RPMI8226 (cell line): ENCODE data around the gene PRDM16.
A peak's percentile ranks its signal among the peaks of the same experiment; 100 is the strongest.
"Not testable (repeated sequence)": the region's sequence is repeated elsewhere in the genome, so short reads cannot be mapped to it uniquely, and the experiment has no call there.

Experiments used
- DNase-seq: peaks from one replicate; pipeline ENCODE4 v3.0.0-alpha.2; 2015

PRDM16 gene

GRCh38 chr1:3272321-3273045, 203.5 kb downstream of the PRDM16 start:
- no peak for DNase-seq

DNA sequence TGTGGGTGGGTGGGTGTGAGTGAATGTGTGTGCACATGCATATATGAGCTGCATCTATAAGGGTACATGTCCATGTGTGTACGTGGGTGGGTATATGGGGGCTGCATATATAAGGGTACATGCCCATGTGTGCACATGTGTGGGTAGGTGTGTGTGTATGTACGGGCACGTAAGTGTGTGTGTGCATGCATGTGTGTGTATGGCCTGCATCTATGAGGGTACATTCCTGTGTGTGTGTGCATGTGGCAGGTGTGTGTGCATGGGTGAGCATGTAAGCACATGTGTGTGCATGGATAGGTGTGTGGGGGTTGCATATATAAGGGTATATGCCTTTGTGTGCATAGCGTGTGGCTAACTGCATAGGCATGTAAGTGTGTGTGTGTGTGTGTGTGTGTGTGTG, 204.4 kb downstream of the PRDM16 start:
- no peak for DNase-seq

DNA sequence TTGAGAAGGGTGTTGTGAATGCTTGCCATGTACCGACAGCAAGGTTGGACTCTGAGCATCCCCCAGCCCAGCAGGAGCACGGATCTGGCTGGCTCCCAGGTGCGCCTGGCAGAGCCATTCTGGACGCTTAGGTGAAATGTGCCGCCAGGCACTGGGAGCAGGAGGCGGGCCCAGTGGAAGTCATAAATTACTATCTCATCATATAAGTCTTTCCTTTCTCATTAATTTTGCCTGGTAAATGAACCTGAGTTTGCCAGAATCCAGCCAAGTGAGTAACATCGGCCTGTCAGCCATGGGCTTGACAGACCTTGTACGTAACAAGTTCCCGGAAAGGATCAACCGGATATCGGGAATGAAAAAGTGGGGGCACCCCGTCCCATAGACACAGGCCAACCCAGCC, 206.0 kb downstream of the PRDM16 start:
- no peak for DNase-seq

GRCh38 chr1:3275471-3276340, 206.7 kb downstream of the PRDM16 start:
- no peak for DNase-seq

- no peak for DNase-seq
Observed at GRCh38 chr1:3276341-3276800, 207.4 kb downstream of the PRDM16 start.

- no peak for DNase-seq
Observed at GRCh38 chr1:3277011-3277471, 208.0 kb downstream of the PRDM16 start.

DNA sequence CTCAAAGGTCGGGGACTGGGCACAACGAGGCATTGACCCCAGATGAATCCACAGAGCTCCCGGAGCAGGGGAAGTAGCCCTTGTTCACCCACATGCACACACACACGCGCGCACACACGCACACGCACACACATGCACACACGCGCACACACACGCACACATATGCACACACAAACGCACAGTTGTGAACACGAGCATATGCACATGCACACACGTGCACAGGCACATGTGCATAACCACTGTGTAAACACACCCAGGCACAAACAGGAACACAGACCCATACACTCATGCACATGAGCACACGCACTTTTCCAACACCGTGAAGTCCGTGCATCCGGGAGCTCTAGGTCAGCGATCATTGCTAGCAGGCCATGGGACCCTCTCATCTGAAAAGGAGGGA, 208.6 kb downstream of the PRDM16 start:
- DNase-seq = no peak

- no peak for DNase-seq
Observed at GRCh38 chr1:3278416-3279181, 209.6 kb downstream of the PRDM16 start.

DNA sequence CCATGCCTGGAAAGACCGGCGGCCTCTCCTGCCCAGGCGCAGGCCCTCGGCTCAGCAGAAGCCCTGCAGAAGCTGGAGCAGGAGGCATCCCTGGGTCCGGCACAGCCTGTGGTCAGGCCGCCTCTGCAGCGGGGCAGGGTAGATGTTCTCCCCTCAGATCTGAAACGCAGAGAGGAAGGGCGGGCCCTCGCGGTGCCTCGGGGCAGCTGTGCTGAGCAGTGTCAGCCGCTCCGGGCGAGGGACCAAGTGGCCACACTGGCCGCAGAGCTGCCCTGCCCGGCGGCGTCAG, 210.1 kb downstream of the PRDM16 start:
- no peak for DNase-seq

DNA sequence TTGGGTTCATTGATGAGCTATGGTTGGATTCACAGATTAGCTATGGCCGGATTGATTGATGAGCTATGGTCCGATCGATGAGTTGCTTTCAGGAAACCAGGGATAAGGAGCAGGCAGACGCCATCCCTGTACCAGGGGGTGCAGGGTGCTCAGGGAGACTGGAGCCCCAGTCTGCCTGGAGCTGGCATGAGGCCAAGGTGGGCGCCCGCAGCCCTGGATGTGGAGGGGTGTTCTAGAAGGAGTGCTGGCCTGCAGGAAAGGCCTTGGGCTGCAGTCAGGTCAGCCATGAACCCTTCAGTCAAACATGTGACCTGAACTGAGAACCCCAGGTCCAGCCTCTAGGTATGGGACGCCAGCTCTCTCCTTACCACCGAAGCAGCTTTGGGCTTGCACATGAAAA, 212.7 kb downstream of the PRDM16 start:
- no peak for DNase-seq

- DNase-seq = no peak
Observed at GRCh38 chr1:3282186-3282585, 213.2 kb downstream of the PRDM16 start.

GRCh38 chr1:3282656-3283430, 213.8 kb downstream of the PRDM16 start:
- no peak for DNase-seq

- peak; percentile 65 for DNase-seq
Observed at GRCh38 chr1:3283849-3284248, 214.8 kb downstream of the PRDM16 start.

- DNase-seq = no peak
Observed at GRCh38 chr1:3284691-3285090, 215.7 kb downstream of the PRDM16 start.

DNA sequence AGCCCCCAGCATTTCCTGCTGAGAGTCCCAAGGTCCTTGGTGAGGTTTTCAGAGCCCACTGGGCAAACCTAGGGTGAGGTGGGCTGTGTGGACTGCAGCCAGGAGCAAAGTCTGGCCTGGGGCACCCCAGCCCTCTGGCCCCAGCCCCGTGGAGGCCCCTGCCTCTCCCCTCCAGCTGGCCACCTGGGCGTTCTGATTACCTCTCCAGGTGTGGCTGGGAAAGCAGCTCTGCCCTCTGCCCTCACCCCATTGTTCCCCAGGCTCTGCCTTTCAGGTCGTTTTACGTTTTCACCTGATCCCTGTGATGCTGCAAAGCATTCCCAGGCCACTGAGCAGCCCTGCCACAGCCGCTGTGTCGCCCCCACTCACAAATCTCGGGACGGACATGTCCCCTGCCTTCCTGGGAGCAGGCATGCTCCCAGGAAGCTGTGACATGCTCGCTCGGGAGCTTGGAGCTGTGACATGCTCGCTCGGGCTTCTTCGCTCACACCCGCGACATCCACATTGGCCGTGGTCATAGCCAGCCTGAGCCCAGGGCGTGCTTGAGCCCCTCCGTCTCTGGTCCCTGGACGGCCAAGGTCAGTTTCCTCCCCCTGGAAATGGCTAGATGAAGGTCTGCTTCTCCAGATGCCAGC, 216.2 kb downstream of the PRDM16 start:
- no peak for DNase-seq

DNA sequence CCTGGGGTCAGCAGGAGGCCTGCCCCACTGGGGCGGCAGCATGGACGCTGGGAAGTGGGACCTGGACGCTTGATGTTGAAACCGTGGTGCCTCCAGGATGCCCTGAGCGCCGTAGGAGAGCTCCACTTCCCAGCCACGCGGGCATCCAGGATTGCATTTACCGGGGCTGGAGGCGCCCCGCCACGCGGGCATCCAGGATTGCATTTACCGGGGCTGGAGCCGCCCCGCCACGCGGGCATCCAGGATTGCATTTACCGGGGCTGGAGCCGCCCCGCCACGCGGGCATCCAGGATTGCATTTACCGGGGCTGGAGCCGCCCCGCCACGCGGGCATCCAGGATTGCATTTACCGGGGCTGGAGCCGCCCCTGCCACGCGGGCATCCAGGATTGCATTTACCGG, 218.1 kb downstream of the PRDM16 start:
- not testable (repeated sequence) for DNase-seq

DNA sequence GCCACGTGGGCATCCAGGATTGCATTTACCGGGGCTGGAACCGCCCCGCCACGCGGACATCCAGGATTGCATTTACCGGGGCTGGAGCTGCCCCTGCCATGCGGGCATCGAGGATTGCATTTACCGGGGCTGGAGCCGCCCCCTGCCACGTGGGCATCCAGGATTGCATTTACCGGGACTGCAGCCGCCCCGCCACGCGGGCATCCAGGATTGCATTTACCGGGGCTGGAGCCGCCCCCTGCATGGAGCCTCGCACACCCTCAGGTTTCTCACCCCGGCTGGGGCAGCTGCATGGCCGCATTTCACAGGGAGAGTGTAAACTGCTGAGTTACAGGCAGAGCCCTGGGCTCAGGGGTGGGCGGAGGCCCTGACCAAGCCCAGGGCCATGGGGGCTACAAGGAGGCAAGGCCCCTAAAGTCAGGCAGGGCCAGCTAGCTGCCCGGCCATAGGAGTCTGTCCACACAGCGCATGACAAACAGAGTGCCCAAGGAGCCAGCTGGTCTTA, 218.7 kb downstream of the PRDM16 start:
- no peak for DNase-seq

DNA sequence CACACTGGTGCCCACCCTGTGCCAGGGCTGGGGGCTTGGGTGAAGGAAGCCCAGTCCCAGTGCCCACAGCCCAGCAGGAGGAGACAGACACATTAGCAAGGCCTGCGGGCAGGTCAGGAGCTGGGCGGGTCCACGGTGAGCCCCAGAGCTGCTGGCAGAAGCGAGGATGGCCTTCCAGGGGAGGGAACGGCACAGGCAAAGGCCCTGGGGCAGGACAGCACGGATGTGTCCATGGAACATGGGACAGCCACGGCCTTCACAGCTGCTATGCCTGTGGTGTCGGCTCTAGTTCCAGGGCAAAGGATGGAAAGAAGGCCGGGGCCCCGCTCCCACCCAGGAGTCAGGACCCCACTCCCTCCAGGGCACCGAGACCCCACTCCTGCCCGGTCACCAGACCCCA, 220.5 kb downstream of the PRDM16 start:
- DNase-seq = no peak

GRCh38 chr1:3290438-3290837, 221.4 kb downstream of the PRDM16 start:
- no peak for DNase-seq

GRCh38 chr1:3290915-3291314, 221.9 kb downstream of the PRDM16 start:
- DNase-seq = no peak

DNA sequence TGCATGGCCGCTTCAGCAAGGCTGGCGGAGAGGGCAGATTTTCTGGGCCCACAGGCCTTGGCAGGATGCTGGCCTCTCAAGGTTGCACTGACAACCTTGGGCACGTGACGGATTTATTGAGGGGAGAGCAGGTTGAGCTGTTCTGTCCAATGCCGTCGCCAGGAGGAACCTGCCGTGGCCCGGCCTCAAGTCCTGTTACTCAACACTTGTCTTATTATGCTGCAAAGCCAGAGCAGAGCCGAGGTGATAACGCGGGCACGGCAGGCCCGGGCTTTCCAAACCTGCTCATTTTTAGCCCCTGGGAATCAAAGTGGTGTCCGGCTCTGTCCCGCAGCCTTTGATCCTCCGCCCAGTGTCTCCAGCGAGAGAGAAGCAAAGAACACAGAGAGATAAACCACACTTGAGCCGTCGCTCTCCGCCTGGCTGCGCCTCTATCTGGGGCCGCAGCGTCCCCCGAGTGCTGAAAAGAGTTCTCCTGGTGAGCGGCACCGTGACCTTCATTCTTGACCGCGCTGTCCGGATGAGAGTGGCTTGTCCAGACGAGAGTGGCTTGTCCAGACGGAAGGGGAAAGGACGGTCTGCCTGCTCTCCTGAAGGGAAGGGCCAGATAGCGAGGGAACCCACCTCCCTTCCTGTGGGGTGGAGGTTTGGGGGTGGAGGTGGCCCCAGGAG, 223.2 kb downstream of the PRDM16 start:
- DNase-seq = no peak
